ENCODE data around the gene SRPX.
A peak's percentile ranks its signal among the peaks of the same experiment; 100 is the strongest.

Gene SRPX

DNA sequence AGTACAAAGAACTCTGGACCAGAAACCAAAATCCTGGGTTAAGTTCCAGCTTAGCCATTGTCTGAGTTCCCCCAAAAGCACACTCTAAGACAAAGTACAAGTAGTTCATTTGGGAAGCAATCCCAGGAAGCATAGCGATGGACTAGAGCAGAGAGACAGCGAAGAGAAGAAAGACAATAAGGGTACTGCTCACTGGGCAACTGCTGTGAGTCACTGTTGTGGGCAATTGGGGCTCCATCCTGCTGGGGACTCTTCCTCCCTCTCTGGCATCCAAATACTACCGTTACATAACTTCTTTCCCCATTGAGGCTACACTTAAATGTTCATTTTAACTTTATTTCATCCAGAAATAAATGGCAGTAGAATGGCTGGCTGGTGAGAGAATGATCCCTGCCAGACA lies 14.1 kb downstream of the SRPX start:
- no peak for DNase-seq

- no peak for DNase-seq
Observed at GRCh38 chrX:38206036-38206435, 14.6 kb downstream of the SRPX start.

GRCh38 chrX:38205039-38205438 lies 15.6 kb downstream of the SRPX start:
- DNase-seq = no peak

GRCh38 chrX:38192007-38192810 lies 28.5 kb downstream of the SRPX start:
- DNase-seq = no peak

DNA sequence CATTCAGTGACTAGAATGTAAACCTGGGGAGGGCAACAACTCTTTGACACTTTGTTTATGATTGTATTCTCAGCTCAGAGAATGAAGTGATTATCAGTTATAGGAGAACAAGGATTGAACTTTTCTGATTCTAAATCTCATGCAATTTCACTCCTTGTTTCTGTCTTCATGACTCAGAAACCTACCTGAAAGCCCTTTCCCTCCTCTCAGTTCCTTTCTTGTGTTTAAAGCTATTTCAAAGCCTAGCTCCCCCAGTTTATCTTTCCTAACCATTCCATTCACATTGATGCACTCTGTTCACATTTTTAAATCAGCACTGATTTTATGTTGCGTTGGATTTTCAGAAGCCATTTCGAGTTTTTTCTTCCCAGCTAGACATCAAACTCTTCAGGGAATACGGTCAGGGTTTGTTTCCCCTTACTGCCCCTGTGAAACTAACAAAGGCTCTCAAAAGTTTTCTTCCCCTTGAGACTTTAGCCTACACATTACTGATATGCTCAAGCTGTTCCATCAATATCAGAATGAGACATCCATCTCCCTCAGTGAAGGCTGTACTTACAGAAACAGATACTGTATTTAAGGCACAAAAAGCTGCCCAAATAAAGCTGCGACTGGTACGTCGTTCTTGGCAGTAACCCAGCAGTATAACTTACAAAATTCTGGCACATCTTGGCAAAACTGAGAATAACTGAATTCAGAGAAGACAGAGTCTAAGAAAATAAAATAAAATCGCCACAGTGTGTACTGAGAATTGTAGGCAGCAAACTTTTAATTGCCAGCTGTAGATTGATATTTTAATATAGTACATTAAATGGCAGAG lies 31.0 kb downstream of the SRPX start:
- DNase-seq = no peak

DNA sequence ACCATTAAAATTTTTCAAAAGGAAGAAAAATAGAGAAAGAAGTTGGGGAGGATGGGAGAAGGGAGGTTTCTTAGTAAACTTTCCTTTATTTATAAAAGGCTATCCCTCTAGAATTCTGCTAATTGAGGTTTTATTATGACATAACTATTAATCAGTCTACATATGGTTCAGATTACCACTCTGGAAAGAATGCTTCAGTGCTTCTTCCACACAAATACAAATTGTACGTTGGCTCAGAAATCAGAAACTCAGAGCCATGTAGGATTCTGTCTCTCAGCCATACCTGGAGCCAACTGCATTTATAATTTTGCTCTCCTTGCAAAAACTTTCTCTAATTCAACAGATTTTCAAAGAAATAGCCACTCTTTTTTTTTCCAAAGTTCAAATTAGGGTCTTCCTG lies 37.1 kb downstream of the SRPX start:
- no peak for DNase-seq

DNA sequence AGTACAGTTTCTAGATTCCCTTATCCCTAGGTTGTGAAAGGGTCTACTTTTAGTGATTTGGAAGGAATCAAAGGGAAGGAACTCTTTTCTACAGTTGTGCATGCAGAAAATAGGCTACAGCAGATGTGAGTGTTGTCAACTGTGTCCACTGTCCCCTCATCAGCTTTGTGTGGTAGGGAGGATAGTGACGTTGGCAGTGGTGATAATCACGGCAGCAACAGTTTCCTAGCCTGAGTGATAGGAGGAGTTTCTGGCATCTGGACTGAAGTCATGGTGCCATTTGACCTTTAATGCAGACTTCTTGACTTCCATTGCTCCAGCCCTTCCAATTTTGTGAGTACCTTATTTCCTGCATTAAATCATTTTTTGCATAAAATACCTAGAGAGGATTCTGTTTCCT lies 39.3 kb downstream of the SRPX start:
- DNase-seq = no peak

- no peak for DNase-seq
Observed at GRCh38 chrX:38178396-38178795, 42.3 kb downstream of the SRPX start.

- DNase-seq = peak; percentile 42
Observed at GRCh38 chrX:38175139-38175538, 45.5 kb downstream of the SRPX start.

- DNase-seq = no peak
Observed at GRCh38 chrX:38172596-38172995, 48.1 kb downstream of the SRPX start.

DNA sequence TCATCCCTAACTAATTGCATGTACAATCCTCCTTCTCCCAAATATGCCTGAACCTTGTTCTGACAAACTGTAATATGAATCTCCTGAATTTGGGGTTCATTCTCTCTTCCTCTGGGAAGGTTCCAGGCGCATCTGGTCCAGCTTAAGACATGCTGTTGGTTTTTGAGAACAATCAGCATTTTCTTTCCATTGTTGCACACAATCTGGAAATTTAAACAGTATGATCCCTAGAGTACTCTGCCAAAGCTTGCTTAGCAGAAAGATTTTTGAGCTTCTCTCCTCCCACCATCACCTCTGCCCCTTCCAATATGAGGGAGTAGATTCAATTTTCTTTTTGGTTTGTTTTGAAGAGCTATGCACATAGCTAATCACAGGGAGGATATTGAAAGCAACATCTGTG lies 50.1 kb downstream of the SRPX start:
- no peak for DNase-seq

DNA sequence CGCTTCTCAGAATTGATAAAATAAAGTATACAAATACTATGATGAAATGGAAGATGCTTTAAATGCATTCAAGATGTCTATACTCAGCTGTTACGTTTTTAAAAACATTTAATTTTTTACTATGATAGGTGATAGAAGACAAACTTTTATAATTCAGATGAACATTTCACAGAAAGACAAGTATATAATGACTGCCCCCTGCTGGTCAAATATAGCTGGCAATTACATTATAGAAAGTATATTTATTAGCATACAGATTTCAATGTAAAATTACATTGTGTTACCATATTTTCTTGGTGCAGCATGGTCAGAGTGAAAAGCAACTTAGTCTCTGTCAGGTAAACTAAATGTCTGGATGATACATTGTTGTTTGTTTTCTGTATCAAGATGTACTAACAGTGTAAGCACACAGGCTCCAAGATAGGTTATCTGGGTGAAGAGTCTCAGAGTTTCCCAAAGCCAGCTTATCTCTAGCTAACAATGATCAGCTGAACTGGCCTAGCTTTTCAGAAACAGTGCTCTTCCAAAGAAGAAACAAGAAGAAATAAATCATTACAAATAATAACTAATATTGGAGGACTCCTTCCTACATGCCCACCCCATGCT lies 54.1 kb downstream of the SRPX start:
- no peak for DNase-seq

GRCh38 chrX:38165023-38165422 lies 55.6 kb downstream of the SRPX start:
- DNase-seq = no peak

DNA sequence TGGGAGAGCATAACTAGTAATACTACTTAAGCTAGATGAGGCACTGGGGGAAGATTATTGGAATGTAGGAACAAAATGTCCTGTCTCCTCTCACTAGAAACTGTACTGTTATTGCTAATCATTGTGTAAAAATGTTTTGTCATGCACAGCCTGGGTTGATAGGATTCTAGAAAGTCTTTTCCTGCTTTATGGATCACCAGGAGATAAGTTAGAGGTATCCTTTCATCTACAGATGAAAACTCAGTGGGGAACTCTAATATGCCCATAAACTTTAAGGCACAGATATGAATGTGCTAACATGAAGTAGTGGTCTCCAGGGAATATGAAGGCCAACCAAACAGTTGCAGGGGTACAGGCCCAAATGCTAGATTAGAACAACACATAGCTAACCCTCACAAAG lies 57.5 kb downstream of the SRPX start:
- DNase-seq = no peak

DNA sequence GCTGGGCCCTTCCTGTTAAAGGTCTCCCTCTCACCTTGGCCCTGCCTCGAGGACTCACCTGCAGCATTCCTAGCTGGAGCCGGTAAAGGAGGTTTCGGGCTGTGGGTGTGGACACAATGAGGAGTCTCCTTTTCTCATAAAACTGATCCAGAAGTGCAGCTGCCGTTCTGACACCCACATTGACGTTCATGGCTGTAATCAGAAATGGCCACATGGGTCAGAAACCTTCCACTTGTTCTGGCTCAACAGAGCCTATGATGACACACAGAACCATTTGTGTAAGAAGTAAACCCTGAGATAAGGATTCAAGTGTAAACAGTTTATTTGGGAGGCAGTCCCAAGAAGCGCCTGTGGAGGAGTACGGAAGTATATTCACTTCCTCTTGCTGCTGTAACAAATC lies 63.8 kb downstream of the SRPX start:
- DNase-seq = no peak

DNA sequence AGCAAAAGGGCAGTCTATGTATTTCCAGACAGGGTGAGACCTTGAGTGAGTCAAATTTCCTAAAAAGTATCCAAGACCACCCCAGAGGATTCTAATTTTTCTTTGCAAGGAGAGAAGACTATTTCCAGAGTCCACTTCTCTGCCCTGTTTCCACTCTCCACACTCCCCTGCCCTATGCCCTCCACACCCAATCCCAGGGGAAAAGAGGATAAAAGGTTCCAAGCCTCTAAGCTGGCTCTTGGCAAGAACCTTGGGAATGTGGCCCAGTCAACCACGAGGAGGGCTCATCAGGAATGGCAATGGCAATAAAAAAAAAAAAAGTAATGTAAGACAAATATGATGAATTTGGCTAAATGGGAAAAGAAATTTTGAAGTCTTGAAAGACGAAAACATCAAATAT lies 65.9 kb downstream of the SRPX start:
- DNase-seq = no peak

DNA sequence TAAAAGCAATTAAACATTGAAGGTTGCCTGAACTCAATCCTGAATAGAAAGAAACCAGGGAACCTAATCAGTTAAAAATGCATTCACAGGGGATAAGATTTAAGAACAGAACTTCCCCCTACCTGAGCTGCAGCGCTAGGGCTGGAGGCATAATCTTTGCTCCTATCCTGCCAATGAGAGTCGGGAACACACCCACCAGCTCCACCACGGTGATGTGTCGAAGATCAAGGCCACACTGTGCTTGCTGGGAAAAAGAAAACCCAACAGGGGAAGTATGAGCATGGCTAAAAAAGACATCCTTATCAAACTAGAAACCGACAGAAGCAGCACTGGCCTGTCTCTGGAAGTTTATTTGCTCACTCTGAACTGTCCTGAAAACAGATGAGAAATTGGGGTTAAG lies 66.3 kb downstream of the SRPX start:
- no peak for DNase-seq

DNA sequence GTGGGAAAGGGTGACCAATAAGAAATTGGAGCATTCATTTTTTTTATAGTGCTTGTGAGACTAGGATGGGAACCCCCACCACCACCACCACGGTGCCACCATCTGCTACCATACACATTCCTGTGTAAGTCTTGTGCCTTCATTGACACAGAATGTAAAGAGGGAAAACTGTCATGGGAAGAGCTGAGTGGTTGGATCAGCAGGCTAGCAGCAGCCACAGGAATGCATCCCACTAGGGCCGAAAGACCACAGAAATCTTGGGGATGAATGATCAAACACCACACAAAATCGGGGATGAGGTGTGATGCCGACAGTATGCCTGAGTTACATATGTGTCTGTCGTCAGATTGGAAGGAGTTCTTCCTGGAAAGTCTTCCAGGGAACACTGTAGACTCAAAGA lies 69.2 kb downstream of the SRPX start:
- no peak for DNase-seq

- no peak for DNase-seq
Observed at GRCh38 chrX:38150993-38151392, 69.7 kb downstream of the SRPX start.

GRCh38 chrX:38149016-38149415 lies 71.7 kb downstream of the SRPX start:
- DNase-seq = no peak

DNA sequence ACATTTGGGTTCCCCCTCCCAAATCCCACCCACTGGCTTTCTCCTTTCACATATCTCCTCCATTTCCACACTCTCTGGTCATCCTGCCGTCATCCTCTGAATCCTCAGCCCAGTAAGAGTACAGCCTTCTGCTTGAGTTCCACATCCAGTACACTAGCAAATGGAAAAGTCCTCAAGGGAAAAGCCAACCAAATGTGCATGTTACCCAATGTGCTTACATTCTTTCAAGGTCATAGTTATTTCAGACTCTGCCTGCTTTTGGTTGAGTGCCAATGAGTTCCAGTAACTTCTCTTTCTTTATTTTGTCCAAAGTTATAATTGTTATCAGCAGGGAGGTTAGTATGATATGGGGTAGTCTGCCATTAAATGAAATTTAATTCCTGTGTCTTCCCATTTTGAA lies 78.1 kb downstream of the SRPX start:
- DNase-seq = no peak

GRCh38 chrX:38138900-38139299 lies 81.8 kb downstream of the SRPX start:
- no peak for DNase-seq

DNA sequence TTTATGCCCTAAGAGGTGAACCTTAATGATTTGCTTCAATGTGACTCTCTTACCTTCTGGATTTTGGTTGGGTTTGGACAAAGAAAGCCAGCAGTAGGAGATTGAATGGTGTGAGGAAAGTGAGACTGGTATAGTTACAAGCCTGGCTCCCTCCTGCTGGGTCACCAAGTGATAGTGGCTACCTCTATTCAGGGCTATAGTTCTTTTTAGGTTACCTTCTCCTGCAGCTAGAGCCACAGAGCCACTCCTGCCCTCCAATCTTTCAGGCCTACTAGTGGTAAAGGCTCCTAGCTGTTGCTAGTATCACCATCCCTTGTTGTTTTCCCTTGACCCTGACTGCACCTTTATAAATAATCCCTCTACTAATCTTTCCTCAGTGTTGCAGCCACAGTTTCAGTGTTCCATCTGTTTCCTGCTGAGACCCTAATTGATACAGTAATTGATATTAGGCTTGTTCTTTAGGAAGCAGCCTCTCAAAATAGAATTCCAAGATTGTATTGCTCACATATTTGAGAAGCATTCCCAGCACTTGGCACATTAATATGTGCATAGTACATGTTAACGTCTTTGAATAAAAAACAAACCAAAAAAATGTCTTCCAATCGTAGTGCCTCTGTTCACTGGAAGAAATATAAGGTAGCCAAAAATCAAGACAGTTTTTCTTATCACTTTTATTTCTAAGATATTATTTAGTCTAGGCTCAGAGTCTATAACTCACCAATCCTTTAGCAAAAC lies 82.3 kb downstream of the SRPX start:
- DNase-seq = no peak
